Stimulated activated CD4-positive, alpha-beta T cell treated with anti-CD3 and anti-CD28 coated beads, Interleukin-1b, Interleukin-23, amount 100 ng/mL, for 1 hour (primary cell): ENCODE measurements around the gene BRD3OS.
A peak's percentile ranks its signal among the peaks of the same experiment; 100 is the strongest.
"Not testable (repeated sequence)": the region's sequence is repeated elsewhere in the genome, so short reads cannot be mapped to it uniquely, and the experiment has no call there.

Source experiments
- DNase-seq, 2 donors: peaks; one replicate each; pipeline ENCODE4 v3.0.0-alpha.2; 2020; ENCODE audit warnings: low read depth in 2 of 2

The BRD3OS gene

GRCh38 chr9:134063088-134063570 lies 37.8 kb downstream of the BRD3OS start:
- DNase-seq, result no peak

GRCh38 chr9:134063571-134064450 lies 38.5 kb downstream of the BRD3OS start:
- no peak for DNase-seq

GRCh38 chr9:134064711-134065110 lies 39.4 kb downstream of the BRD3OS start:
- DNase-seq, result no peak

- DNase-seq, result no peak
Measured at GRCh38 chr9:134065612-134066419, 40.5 kb downstream of the BRD3OS start.

GRCh38 chr9:134066526-134066912 lies 41.2 kb downstream of the BRD3OS start:
- DNase-seq, result no peak

GRCh38 chr9:134066913-134067851 lies 41.9 kb downstream of the BRD3OS start:
- no peak for DNase-seq

GRCh38 chr9:134067904-134068743 lies 42.8 kb downstream of the BRD3OS start, which contains the start of gene BRD3:
BRD3 (minus strand) TSS chr9:134068026; CDS start chr9:134053477, 14,549 bp downstream.
- peak; percentile 58 to 59 for DNase-seq

GRCh38 chr9:134068744-134069479 lies 43.6 kb downstream of the BRD3OS start:
- no peak for DNase-seq

GRCh38 chr9:134069480-134070399 lies 44.5 kb downstream of the BRD3OS start:
- DNase-seq, result no peak

- no peak for DNase-seq
Measured at GRCh38 chr9:134071149-134071548, 45.9 kb downstream of the BRD3OS start.

GRCh38 chr9:134072683-134073082 lies 47.4 kb downstream of the BRD3OS start:
- DNase-seq, result not testable (repeated sequence)

GRCh38 chr9:134073500-134073899 lies 48.2 kb downstream of the BRD3OS start:
- no peak for DNase-seq

- not testable (repeated sequence) for DNase-seq
Measured at GRCh38 chr9:134075689-134076088, 50.4 kb downstream of the BRD3OS start.

GRCh38 chr9:134076644-134077043 lies 51.4 kb downstream of the BRD3OS start:
- DNase-seq, result no peak
